ENCODE data around the gene PBXIP1.
"Not testable (repeated sequence)": the region's sequence is repeated elsewhere in the genome, so short reads cannot be mapped to it uniquely, and the experiment has no call there.

DNA sequence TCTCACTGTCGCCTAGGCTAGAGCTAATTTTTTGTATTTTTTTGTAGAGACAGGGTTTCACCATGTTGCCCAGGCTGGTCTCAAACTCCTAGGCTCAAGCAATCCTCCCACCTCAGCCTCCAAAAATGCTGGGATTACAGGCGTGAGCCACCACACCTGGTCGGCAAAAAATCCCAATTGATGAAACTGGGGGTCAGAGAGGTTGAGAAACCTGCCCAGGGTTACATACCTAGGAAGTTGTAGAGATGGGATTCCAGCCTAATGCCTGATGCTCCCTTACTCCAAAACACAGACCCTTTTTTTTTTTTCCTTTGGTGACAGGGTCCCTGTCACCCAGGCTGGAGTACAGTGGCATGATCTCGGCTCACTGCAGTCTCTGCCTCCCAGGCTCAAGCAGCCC is 30.8 kb upstream of the PBXIP1 start:
- TF ChIP-seq, protein P1, sequence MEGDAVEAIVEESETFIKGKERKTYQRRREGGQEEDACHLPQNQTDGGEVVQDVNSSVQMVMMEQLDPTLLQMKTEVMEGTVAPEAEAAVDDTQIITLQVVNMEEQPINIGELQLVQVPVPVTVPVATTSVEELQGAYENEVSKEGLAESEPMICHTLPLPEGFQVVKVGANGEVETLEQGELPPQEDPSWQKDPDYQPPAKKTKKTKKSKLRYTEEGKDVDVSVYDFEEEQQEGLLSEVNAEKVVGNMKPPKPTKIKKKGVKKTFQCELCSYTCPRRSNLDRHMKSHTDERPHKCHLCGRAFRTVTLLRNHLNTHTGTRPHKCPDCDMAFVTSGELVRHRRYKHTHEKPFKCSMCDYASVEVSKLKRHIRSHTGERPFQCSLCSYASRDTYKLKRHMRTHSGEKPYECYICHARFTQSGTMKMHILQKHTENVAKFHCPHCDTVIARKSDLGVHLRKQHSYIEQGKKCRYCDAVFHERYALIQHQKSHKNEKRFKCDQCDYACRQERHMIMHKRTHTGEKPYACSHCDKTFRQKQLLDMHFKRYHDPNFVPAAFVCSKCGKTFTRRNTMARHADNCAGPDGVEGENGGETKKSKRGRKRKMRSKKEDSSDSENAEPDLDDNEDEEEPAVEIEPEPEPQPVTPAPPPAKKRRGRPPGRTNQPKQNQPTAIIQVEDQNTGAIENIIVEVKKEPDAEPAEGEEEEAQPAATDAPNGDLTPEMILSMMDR (IDR thresholded peaks at IDR 0.05) = not testable (repeated sequence)
- not testable (repeated sequence) for TF ChIP-seq NFYB (CRISPR knock-in tag; conservative IDR thresholded peaks at IDR 0.05; ENCODE audit: low read depth); ZNF138 (CRISPR knock-in tag; conservative IDR thresholded peaks at IDR 0.05); ESRRA (CRISPR knock-in tag; IDR thresholded peaks at IDR 0.05; ENCODE audit: borderline replicate concordance); NFE2L1 (CRISPR knock-in tag; IDR thresholded peaks at IDR 0.05); ZNF396 (CRISPR knock-in tag; IDR thresholded peaks at IDR 0.05; ENCODE audit: borderline replicate concordance); MYBL2 (CRISPR knock-in tag; IDR thresholded peaks at IDR 0.05); TEAD1 (CRISPR knock-in tag; IDR thresholded peaks at IDR 0.05); RELA (CRISPR knock-in tag; IDR thresholded peaks at IDR 0.05; ENCODE audit: borderline replicate concordance)
- TF ChIP-seq, protein P2, sequence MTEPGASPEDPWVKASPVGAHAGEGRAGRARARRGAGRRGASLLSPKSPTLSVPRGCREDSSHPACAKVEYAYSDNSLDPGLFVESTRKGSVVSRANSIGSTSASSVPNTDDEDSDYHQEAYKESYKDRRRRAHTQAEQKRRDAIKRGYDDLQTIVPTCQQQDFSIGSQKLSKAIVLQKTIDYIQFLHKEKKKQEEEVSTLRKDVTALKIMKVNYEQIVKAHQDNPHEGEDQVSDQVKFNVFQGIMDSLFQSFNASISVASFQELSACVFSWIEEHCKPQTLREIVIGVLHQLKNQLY (CRISPR knock-in tag; IDR thresholded peaks at IDR 0.05) = not testable (repeated sequence)
- TF ChIP-seq, protein P3, sequence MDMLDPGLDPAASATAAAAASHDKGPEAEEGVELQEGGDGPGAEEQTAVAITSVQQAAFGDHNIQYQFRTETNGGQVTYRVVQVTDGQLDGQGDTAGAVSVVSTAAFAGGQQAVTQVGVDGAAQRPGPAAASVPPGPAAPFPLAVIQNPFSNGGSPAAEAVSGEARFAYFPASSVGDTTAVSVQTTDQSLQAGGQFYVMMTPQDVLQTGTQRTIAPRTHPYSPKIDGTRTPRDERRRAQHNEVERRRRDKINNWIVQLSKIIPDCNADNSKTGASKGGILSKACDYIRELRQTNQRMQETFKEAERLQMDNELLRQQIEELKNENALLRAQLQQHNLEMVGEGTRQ (CRISPR knock-in tag; IDR thresholded peaks at IDR 0.05) = not testable (repeated sequence)
- TF ChIP-seq, protein P4, sequence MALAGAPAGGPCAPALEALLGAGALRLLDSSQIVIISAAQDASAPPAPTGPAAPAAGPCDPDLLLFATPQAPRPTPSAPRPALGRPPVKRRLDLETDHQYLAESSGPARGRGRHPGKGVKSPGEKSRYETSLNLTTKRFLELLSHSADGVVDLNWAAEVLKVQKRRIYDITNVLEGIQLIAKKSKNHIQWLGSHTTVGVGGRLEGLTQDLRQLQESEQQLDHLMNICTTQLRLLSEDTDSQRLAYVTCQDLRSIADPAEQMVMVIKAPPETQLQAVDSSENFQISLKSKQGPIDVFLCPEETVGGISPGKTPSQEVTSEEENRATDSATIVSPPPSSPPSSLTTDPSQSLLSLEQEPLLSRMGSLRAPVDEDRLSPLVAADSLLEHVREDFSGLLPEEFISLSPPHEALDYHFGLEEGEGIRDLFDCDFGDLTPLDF (CRISPR knock-in tag; IDR thresholded peaks at IDR 0.05) = not testable (repeated sequence)
- TF ChIP-seq, protein P5, sequence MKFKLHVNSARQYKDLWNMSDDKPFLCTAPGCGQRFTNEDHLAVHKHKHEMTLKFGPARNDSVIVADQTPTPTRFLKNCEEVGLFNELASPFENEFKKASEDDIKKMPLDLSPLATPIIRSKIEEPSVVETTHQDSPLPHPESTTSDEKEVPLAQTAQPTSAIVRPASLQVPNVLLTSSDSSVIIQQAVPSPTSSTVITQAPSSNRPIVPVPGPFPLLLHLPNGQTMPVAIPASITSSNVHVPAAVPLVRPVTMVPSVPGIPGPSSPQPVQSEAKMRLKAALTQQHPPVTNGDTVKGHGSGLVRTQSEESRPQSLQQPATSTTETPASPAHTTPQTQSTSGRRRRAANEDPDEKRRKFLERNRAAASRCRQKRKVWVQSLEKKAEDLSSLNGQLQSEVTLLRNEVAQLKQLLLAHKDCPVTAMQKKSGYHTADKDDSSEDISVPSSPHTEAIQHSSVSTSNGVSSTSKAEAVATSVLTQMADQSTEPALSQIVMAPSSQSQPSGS (CRISPR knock-in tag; IDR thresholded peaks at IDR 0.05; ENCODE audit: borderline replicate concordance, low read depth) = not testable (repeated sequence)

All from WTC11 (cell line).